Measurements from ENCODE around the gene GALNT10.

GRCh38 chr5:154363411-154363810 lies 172.9 kb downstream of the GALNT10 start:
- no peak for TF ChIP-seq CTCF (IDR thresholded peaks at IDR 0.05)
- TF ChIP-seq POLR2AphosphoS5 (IDR thresholded peaks at IDR 0.05) = no peak
- TF ChIP-seq POLR2A (IDR thresholded peaks at IDR 0.05; ENCODE audit: low read depth) = no peak

All from esophagus muscularis mucosa (tissue), 3 donors.